ENCODE data around the gene MTMR1. TPM values are rescaled to one million over a fixed set of nuclear protein-coding genes. Genes with fewer than 3 reads are reported as not detected.

MTMR1 gene
- total RNA-seq, 1 donor from 2014 or later = 15.1 TPM

- DNase-seq = no peak
These were observed 70.2 kb downstream of the MTMR1 start for GRCh38 chrX:150763303-150763797.

DNA sequence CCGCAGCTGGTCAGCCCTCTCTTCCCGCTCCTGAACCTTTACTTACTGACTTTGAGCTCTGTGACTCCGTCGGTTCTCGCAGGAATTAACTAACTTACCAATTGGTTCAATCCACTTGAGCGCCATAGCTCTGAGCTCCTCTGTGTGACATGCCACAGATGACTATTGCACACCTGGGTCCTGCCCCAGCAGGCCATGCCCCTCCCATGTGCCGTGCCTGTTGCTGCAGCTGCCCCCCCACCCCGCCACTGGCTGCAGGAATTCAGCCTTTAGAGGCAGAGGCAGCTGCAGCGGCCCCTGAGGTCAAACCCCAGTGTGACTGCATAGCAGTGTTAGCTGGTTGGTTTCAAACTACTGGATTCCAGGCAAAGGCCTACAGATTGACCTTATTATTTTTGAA is 70.6 kb downstream of the MTMR1 start:
- DNase-seq = no peak

- DNase-seq = no peak
These were observed 72.0 kb downstream of the MTMR1 start for GRCh38 chrX:150765237-150765636.

DNA sequence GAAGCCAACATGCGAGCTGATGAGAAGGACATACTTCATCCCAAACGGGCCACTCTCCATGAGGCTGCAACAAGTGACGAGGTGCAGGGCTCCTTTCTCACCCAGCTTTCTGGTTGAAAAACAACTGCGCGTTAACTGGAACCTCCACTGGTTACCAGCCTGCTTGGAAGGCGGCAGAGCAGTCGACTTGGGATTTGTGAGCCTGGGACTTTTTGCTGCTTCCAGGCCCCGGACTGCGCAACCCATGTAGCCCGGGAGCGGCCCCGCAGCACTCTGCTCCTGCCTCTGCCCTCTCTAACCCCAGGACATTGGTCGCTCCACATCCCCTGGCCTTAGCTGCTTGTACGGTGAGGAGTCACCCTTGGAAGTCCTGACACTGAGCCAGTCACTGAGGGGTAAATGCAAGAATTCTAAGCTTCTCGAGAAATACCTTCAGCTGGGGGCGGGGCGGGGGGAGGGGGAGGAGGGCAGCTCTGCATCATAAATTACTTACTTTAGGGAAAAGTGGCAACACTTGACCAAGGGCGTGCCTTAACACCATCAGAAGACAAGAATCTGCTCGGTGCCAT is 72.7 kb downstream of the MTMR1 start:
- DNase-seq = no peak

GRCh38 chrX:150766351-150767044 is 73.3 kb downstream of the MTMR1 start:
- peak; percentile 3 for DNase-seq

- peak; percentile 12 for DNase-seq
These were observed 73.8 kb downstream of the MTMR1 start for GRCh38 chrX:150767045-150767395.

- DNase-seq = peak; percentile 3
These were observed 74.4 kb downstream of the MTMR1 start for GRCh38 chrX:150767475-150768131.

GRCh38 chrX:150768132-150768485 is 74.9 kb downstream of the MTMR1 start:
- DNase-seq = no peak

- no peak for DNase-seq
These were observed 75.5 kb downstream of the MTMR1 start for GRCh38 chrX:150768580-150769190.

GRCh38 chrX:150769408-150769807 is 76.2 kb downstream of the MTMR1 start:
- no peak for DNase-seq

GRCh38 chrX:150770623-150771022 is 77.4 kb downstream of the MTMR1 start:
- DNase-seq = no peak

- DNase-seq = no peak
These were observed 77.9 kb downstream of the MTMR1 start for GRCh38 chrX:150771116-150771515.

- DNase-seq = peak; percentile 78
These were observed 79.2 kb downstream of the MTMR1 start for GRCh38 chrX:150772150-150772970.

DNA sequence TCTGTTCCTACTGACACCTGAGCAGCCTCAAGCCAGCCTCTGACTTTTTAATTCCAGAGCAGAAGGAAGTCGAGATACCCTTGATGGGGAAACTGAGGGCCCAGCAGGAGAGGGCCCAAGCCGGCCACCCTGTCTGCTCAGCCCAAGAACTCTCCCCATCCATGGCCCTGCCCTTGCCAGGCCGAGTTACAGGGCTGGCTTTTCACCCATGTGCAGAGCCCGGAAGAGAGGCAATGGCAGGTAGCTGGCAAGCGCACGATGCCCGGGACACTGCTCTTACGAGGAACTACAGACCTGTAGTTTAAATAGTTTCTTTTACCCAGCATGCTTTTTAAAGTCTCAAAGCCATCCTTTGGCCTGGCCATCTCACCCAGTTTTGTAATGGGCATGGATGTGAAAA is 79.9 kb downstream of the MTMR1 start:
- DNase-seq = no peak

- DNase-seq = peak; percentile 25
These were observed 80.4 kb downstream of the MTMR1 start for GRCh38 chrX:150773634-150774033.

DNA sequence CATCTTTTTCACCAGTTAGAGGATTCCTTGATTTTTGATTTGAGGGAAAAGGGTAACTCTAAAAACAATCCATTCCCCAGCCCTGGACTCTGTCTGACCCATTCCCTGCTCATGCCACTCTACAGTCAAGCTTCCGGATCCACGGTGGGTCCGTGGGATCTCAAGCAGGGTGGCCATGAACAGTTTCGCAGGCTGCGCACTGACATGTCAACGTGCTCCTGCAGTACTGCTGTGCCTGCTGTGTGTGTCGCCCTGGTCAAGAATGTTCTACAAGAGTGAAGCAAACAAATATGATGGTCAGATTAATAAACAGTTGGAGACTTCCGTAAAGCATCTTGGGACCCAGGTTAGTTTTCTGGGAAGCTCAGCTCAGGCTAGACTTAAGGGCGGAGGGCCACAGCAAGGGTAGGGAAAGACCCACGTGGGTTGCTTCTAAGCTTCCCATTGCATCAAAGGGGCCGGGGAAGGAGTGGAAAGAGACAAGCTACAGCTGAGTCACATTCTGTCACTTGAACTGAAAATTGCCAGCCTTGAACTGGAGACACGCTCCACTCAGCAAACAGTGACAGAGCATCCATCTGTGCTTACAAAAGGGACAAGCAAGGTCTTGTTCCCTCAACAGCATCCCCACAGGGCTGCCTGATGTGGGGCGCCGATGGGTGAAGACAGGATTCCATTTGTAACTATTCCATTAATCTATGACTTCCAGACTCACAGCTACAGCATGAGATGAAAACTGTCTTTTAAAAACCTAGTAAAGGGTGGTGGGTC is 81.8 kb downstream of the MTMR1 start:
- no peak for DNase-seq

DNA sequence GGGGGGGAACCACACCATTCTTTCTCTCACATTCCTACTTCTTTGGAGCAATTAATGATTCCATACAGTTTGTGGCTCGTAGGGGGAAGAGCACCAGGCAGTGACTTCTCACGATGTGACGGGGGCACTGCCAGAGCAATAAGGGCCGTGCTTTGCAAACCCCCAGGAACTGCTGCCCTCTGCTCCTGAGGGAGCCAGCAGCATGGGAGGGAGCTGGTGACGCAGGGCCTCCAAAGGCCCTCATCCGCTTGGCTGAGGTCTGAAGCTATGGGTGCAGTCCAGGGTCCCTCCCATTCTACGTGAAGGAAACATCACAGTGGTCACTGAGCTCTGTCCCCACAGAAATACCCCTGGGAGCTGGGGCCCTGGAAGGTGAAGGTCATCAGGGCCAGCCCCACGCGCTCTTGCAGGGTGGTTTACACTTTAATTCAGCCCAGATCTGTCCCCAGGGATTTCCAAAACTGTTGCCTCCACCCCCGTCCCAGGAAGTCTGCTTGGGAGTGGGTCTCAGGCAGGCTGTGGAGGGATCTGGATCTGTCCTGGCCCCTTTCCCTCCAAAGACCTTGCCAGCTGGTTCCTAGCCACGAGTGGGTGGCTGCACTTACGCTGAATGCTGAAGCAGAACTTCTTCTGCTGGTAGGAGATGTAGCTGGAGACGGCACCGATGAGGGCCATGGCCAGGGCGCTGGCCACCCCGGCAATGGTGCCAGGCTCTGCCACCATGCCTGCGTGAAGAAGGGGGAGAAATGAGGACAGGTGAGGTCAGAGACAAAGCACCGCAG is 82.6 kb downstream of the MTMR1 start:
- no peak for DNase-seq

DNA sequence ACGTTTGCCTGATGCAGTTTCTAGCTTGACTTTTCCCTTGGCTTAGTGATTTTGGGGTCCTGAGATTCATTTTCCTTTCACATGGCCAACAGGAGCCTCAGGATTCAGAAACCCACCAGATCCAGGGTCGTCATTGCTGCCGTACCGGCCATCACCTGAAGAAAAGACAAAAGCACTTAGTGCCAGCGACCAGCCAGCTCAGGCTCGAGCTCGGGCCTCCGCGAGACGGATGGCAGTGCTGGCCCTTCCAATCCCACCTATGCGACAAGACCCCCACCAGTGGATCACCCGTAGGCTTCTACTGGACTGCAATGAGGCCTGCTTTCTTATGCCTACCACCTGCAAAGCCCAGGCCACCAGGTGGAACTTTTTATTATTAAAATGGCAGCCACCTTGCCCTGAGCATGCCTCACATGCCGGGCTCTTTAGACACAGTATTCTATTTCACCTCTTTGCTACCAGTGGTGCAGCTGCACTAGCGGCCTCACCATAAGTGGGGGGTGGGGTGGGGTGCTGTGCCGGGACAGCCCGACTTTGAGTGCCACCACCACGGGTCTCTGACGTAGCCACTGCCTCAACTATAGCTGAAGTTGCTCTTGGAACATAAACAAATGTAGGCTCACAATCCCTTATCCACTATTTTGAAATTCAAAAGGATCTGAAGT is 84.3 kb downstream of the MTMR1 start:
- no peak for DNase-seq

DNA sequence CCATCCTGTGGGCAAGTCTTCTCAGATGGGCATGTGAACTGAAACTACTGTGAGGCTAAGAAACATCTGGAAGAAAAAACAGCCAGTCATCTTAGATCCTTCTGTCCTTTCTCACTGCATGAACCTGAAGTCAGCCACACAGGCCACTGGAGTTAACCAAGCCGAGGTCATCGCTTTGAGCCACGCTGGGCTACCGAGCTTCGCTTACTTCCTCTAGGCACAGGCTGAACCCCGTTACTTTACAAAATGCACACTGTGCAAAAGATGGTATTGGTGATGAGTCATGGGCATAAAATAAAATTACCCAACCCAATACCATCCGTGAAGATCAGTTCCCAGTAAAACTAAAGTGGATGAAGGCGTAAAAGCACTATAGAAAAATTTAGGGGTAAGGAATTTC is 86.2 kb downstream of the MTMR1 start:
- no peak for DNase-seq

GRCh38 chrX:150781677-150782076 is 88.5 kb downstream of the MTMR1 start:
- no peak for DNase-seq

DNA sequence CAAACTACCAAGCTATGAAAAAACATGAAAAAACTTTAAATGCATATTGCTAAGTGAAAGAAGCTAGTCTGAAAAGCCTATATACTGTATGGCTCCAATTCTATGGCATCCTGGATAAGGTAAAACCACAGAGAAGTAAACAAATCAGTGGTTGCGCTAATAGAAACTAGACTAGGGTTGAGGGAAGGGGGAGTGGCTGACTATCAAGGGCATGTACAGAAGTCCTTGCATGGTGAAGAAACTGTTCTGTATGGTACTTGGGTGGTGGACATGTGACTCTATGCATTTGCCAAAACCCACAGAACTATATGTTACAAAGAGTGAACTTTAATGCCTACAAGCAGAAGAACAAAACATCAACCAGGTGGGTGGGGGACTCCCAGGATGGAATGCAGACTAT is 96.8 kb downstream of the MTMR1 start:
- no peak for DNase-seq

All from dermis blood vessel endothelial cell (primary cell).